GM21717 (cell line): Measurements from ENCODE around the gene THBS2.
"Not testable (repeated sequence)": the region's sequence is repeated elsewhere in the genome, so short reads cannot be mapped to it uniquely, and the experiment has no call there.

Experiments
- ATAC-seq: cut with Tn5 transposase; IDR thresholded peaks from one replicate; pipeline ENCODE4 v1.9.1; 2021; ENCODE audit warnings: mild to moderate bottlenecking, moderate library complexity; ENCODE audit not compliant: unreplicated experiment

The THBS2 gene

DNA sequence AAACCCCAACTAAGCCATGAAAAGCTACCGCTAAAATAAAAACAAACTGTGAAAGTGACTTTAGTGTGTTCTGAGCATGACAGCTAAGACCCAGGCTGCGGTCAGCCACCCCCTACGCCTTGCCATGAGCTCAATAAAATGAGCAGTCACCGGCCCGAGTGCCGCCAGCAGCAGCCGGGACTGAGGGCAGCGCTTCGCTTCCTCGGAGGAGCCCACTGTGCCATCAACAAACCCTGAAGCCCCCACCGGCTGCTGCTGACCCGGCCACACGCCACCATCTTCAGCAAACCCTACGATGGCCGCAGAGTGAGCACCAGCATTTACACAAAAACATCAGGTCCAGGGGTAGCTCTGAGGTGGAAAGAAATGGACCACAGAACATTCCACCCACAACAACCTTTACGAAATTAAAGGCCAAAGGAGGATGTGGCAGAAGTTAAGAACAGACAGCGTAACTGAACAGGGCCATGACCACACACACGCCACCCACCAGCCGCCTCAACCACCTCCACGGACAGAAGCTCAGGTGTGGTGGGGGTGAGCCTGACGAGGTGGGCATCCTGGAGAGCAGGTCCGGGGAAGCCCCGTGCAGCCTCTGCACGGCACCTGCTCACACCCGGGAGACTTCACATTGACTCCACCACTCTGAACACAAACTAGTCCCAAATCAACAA is 67.0 kb downstream of the THBS2 start:
- ATAC-seq, result no peak

DNA sequence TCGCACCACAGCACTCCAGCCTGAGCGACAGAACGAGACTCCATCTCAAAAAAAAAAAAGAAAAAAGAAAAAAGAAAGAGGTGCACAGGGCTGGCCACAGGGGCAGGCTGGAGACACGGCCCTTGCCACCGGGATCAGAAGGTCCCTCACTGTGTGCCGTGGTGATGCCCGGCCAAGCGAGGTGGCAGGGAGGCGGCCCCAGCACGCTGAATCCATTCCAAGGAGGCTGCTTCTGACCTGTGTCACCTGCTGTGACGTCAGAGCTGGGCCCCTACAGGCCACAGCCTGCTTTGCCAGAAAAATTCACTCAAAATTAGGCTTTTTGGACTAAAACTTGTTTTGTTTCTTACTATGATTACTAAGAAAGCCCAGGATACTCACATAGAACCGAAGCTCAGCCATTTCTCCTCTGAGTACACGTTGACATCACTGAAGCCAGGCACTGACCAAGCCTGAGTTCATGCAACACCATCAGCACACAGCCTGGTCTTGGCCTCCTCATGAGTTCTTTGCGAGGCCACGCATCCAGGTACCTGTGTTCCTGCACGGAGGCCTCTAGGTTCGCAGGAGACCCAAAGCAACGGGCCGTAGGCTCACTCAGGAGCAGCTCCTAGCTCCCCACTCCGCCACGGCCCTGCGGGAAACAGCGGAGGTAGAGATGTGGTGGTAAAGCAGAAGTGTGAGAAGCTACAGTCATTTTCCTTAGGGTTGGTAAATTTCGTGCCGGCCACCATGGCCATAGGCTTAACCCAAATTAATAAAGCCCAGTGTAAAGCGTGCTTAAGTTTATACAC is 67.8 kb downstream of the THBS2 start:
- ATAC-seq, result no peak

DNA sequence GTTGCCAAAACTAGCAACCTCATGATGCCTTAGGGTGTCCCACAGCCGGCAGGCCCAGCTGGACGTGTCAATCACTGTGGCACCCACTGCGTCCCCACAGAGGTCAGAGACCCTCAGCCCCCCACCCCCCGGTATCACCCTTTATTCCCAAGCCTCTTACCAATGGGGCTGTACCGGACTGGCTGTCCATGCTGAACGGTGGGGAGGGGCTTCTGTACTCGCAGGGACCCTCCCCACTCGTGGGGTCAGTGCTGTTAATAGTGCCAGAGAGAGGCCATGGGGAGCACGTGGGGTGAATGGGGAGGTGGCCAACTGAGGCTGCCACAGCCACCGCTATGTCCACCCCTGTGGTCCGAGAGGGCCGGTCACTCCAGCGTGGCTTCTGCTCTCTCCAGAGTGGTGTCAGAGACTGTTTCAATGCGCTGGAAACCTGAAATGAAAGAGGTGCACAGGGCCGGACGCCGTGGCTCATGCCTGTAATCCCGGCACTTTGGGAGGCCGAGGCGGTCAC is 68.6 kb downstream of the THBS2 start:
- no peak for ATAC-seq

DNA sequence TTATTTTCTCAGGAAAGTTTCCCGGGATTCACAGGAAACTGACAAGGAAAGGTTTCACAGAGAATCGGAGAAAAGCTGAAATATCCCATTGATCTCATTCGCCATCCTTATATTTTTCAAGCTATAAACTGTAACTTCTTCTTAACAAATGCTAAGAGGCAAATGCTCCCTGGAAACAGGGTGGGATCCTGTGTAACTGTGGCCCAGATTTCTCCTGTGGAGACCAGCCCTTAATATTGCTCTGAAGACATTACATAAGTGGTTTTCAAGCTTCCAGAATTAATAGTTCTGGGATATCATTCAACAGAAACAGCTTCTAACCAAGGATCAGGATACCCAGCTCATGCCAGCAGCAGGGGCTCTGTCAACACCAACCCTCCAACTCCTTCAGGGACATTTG is 69.2 kb downstream of the THBS2 start:
- no peak for ATAC-seq

DNA sequence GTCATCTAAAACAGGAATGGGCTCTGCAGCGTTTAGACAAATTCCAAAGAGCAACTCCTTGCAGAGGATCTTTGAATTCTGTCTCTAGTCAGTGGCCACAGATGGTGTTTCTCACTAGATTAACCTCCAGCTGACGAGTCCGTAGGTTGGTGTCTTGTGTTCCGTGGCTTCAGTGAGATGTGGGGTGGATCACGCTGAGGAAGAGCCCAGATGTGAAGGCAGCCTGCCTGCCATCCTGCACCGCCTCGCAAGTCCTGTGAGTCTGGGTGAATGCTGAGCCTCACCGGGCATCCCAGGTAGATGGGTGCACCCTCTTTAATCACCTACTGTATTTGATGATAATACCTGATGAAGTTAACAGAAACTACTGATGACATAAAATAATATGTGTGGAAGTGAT is 70.4 kb downstream of the THBS2 start:
- no peak for ATAC-seq

DNA sequence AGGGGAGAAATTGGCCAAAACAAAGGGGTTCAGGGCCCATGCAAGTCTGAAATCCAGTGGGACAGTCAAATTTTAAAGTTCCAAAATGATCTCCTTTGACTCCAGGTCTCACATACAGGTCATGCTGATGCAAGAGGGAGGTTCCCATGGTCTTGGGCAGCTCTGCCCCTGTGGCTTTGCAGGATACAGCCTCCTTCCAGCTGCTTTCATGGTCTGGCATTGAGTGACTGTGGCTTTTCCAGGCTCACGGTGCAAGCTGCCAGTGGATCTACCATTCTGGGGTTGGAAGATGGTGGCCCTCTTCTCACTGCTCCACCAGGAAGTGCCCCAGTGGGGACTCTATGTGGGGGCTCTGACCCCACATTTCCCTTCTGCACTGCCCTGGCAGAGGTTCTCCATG is 73.8 kb downstream of the THBS2 start:
- not testable (repeated sequence) for ATAC-seq

DNA sequence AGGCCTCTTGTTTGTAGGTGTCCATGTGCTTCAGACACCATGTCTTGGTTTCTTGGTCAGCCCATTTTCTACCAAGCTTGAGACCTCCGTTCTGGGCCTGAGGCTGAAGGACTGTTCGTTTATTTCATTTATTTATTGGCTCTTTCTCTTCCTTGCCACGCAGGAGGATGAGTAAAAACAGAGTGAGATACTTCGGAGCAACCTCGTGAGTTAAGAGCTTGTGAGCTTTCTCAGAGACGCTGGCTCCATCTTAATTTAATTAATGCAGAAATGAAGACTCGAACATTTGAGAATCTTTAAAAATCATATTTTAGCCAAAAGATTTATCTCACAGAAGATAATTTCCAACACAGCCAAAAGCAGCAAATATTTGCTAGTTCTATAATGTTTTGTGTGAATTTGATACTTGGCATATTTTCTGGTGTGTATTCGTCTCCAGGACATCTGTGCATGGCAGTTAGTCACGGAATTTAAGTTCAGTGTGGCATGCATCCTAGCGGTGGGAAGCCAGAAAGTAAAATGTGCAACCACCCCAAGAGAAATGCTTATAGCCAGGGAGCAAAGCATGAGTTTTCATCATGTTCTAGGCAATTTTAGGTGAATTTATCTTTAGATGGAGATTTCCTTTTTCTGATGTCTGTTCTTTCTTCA is 76.0 kb downstream of the THBS2 start:
- ATAC-seq, result no peak

DNA sequence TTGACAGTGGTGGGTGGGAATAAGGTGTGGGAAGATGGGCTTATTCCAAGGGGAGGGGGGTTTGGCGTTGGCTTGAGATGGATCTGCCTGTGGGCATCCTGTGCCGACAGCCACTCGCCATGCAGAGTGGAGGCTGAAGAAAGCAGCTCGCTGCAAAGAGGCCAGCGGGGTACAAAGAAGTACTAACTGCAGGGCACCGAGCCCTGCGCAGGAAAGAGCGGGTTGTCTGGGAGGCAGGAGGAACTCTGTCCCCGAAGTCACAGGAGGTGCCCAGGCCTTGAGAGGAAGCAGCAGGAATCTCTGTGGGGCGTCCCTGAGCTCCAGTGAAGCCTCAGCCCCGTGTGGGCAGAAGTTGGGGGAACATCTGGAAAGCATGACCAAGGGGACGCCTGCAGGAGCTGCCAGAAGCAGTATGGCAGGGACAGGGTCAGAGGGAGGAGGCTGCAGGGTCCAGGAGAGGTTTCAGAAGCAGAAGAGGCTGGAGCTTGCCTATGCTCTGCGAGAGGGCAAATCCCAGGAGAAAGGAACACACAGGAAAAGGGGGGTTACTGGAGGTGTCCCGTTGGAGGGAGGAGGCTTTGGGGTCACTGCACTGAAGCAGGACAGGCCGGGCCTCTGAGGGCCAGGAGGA is 77.2 kb downstream of the THBS2 start:
- ATAC-seq, result no peak

DNA sequence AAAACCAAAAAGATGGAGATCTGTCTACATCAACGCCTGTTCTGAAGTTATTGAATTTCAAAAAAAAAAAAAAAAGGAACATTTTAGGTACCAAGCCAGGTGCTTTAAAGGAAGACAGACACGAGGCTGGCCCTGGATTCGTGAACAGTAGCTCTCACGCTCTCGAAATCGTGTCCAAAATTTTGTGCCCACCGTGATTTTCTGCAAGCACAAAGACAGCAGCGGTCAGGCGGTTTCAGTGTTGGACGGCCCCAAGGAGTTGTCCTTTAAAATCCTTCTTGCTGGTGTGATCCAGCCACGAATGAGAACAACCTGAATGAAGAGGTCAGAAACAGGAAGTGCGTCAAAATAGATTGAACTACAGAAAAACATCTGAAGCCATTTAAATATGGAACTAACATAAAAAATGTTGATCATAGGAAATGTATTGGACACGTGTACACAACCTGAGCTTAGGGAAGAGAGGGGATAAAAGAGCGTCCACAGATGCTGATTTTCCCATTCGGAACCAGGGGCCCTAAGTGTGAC is 78.2 kb downstream of the THBS2 start:
- no peak for ATAC-seq

DNA sequence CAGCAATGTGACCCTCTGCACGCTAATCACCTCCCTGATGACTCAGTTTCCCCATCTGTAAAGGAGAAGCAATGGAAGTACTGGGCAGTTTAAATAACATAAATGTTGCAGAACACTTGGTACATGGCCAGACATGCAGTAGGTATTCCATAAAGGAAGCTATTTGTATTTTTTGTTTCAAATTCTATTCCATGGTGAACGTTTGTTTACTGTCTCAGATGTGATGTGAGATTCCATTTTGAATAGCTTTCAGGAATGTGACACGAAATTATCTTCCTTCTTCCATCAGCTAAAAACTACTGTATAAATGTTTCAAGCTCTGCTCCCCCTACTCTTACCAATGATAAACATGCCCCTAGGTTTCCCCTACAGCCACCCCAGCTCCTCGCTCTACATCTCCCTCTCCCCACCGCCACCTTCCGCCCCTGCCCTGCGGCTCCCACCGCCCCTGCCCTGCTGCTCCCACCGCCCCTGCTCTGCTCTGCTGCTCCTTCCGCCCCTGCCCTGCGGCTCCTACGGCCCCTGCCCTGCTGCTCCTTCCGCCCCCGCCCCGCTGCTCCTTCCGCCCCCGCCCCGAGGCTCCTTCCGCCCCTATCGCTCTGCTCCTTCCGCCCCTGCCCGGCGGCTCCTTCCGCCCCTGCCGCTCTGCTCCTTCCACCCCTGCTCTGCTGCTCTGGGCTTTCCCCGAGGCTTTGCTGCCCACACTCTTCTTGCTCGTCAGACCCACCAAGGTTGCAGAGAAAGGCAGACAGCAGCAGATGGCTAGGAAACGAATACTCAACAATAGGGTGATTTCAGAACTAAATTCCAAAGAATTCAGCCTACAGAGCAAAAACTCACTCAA is 78.9 kb downstream of the THBS2 start:
- ATAC-seq, result no peak

DNA sequence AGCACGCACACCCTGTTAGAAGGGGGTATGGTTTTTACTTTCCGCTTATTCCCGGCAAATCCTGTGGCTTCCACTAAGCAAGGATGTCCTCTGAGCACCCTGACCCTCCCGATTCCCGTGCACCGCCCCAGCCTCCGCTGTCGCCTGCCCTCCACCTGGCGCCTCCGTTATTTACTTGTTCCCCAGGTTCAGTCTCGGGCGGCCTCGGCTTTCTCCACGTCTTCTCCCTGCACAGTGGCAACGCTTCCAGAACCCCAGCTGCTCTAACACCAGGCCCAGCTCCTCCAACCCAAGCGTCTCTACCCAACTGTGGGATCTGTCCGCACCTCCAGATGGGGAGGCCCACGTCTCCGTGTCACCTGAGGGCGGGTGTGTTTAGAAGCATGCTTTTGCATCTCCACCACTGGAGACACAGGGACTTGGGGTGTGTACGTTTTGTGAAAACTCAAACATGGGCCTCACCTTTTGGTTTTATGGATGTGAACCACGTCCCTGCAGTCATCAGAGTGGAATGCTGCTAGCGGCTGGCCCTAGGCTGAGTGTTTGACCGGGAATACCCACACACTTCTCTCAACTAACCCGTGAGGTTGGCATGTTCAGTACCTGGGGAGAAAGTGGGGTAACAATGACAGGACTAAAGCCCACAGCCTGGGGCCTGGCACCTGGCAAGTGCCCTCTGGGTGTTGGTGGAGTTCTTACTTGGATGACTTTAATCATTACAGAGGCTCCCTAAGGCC is 79.9 kb downstream of the THBS2 start:
- ATAC-seq, result no peak

DNA sequence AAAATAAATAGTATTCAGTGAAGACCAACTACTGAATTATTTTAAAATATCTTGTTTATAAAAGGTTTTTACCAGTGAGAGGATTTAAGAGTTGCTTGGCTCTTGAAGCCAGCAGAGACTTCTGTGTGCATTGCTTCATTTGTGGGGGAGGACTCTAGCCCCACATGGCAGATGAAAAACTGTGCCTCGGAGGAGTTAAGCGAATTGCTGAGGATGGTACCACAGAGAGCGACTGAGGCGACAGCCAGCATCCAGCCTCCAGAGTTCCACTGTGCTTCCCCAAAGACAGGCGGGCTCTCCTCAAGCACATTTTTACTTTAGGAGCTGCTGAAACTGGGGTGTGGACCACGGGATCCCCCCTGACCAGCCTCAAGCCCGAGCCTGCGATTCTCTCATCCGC is 80.7 kb downstream of the THBS2 start:
- ATAC-seq, result no peak

DNA sequence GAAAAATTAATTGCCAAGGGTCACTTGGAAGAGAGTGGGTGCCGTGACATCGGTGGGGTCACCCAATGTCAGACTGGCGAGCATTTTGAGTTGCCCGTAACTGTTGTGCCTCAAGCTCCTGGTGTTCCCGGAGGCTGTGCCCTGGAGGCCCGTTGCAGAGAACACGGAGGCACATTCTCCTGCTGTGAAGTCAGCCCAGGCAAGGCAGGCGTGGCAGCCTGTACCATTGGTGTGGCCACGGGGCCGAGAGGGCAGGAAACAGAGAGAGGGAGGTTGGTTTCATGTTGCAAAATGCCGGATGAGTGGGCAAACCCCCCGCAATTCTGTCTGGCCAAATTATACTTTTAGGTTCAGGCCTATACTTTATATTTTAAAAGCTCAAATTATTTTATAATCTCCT is 81.2 kb downstream of the THBS2 start:
- ATAC-seq, result no peak

DNA sequence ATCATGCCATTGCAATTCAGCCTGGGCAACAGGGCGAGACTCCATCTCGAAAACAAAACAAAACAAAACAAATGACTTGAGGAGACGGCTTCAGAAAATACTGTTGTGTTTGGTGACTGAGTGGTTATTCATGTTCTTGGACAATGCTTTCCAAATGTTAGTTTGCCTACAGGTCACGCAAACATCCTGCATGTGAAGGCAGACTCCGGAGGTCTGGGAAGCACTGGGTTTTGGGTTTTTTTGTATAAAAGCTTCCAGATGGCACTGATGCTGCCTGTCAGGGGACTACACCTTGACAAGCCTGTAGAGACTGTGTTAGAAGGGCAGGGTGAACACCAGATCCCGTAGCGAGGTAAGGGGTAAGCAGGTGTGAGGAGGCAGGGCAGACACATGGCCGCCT is 81.7 kb downstream of the THBS2 start:
- ATAC-seq, result no peak

DNA sequence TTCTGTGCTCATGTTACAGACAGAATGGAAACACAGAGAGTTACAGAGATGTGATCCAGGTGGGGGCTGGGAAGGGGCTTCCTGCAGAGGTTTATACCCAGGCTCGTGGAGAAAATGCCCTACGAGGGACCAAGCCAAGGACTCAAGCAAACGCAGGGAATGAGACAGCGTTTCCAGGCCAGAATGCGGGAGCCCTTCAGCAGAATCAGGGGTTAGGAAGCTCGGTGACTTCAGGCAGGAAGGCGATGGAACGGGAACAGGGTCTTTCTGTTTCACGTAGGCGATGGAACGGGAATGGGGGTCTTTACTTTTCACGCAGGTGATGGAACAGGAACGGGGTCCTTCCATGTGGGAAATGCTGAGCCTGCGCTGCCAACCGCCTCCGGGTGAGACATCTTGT is 82.6 kb downstream of the THBS2 start:
- no peak for ATAC-seq

DNA sequence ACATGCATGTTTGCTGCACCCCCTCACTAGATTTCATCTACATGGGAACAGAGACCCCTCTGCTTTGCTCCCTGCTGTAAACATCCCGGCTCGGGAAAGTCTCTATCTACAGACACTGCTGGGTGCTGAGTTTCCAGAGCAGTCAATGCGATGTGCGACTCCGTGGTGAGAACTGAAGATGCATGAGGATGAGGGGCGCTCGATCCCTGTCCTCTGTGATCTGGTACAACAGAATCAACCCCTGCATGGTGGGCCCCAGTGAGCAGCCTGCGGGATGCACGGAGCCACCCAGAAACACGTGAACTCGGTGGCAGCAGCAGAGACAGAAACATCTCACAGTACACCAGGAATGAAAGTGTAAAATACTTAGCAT is 83.1 kb downstream of the THBS2 start:
- ATAC-seq, result no peak

DNA sequence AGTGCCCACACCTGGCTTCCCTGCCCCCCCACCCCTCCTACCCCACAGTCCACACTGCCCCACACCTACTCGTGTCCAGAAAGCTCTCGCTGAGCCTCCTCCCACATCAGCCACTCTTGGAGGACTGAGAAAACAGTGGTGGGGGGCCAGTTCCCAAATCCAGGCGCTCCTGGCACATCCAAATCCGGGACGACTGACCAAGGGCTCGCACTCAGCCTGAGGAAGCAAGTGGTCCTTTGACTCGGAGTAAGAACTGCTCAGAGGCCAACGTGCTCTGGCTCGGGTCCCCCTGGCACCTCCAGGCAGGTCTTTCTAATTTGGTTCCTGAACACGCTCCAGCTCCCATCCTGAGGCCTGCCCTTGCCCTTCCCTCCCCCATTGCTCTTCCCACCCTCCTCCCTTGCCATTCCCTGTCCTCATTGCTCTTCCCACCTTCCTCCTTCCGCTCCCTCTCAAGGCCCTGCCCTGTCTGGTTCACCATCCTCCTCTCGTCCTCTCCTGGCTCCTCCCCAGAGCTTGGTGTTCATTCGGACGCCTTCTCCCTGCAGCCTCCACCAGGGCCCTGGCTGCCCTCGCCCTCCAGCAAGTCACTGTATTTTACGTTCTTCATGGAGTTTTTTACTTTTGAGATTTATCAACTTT is 83.6 kb downstream of the THBS2 start:
- no peak for ATAC-seq

DNA sequence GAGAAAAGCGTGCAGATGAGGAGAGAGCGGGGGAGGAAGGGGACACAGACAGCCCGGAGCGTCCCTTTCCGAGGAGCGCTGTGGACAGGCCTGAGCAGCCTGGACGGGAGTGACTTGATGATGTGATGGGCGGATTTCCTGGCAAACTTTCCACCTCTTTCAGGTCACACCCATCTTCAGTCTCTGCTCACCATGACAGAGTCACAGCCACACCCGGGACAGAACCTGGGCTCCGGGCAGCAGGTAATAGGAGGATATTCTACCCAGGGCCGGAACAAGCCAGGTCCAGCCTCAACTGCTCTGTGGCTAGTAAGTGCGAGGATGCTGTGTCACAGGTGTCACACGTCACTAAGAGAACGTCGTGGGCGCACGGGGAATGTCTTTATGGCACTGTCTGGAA is 84.3 kb downstream of the THBS2 start:
- ATAC-seq, result no peak

DNA sequence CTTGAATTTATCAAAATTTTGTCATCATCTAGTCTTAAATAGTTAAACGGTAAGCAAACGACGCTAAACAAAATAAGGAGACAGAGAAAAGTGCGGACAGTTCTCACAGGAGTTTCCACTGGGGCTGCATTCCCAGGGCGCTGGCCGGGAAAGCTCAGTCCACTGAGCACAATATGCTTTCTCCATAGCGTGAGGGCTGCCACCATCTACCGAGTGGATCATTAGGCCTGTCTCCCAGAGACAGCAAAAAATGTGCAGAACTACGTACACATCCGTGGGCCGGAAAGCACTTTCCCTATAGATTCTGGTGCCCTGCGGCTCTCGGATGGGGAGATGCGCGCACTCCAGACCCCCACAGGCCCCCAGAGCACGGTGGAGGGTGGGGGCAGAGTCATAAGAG is 84.9 kb downstream of the THBS2 start:
- no peak for ATAC-seq
